Stimulated activated CD4-positive, alpha-beta T cell treated with anti-CD3 and anti-CD28 coated beads, Interleukin-2, amount 100 ng/mL, for 4 hours (primary cell): Measurements from ENCODE around the gene DOCK9.

Experiments used
- DNase-seq: peaks from one replicate; pipeline ENCODE4 v3.0.0-alpha.2; 2020; ENCODE audit warnings: low read depth

The DOCK9 gene

DNA sequence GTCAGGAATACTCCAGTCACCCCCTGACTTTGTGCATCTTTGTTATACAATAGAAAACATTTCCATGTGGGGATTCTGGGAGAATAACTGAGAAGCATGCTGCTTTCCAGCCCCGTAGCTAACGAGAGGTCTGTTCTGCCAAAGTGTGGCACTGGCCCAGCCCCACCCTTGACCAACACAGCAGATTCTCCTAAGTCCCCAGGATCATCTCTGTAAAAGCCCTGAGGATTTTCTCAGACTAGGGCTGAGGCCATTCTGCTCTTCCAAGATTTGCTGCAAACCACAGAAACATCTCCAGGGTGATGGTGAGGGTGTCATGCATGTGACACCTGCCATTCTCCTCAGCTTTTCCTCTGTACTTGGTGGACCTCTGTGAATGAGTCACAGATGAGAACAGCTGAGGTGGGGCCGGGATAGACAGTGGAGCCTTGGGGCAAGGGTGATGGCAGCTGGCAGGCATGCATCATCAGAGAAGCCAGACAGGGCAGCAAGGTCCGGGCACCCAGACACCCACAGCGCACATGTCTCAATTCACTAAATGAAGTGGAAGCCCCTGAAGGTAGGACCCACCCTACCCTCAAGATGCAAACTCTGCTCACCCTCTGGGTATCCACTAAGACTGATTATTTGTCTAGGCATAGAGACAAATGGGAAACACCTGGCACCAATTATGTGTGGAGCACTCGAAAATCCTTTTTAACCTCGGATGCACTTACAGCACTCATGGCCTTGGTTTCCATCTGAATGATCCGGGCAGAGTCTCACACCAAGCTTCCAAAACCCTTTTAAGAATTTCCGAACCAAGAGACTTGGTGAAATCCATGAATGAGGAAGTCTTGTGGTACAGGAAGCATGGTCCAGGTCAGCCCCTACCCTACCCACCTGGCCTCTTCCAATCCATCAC, 20.1 kb upstream of the DOCK9 start:
- DNase-seq: peak; percentile 6

DNA sequence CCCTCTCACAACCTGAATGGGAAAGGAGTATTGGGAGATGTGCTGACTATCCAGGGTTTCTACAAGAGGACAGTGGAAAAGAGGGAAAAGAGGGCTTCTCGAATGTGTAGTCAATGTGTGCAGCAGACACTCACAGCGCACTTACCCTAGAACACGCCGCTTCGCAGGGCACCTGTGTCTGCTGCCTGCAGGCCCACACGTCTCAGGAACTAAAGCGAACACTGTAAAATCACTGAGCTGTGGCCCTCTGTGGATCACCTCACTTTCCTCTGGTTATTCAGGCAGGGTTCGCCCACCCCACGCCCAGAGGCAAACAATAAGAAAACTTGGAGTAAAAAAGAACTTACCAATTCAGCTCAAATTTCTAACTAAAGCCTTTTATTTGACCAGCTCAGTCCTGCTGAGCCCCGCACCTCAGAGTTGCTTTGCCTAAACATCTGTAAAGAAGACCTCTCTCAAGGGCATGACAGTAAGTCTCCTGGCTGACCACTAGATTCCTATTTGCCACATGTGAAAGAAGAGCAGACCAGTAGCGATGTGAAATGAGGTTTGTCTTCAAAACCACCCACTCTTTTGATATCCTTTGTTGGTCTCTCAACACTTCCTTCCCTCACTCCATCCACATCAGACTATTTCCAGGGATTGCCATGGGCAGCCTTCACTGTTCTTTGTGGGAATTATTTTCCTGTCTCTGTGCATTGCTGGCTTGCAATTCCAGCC, 19.3 kb upstream of the DOCK9 start:
- DNase-seq: no peak

DNA sequence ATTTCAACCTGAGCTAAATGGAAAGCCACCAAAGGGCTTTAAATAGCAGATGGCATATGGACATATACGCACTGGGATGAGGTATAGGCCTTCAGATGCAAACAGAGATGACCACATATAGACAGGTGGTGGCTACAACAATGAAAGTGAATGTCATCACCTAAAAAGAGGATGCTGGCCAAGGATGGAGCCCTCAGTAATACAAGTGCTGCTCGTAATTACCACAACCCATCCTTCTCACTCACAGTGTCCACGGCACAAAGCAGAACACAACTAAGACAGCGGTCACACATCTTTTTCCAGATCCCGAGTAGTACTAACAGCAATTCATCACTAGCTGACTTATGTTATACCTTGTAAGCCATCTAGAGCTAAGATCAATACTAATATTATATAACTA, 18.2 kb upstream of the DOCK9 start:
- no peak for DNase-seq

DNA sequence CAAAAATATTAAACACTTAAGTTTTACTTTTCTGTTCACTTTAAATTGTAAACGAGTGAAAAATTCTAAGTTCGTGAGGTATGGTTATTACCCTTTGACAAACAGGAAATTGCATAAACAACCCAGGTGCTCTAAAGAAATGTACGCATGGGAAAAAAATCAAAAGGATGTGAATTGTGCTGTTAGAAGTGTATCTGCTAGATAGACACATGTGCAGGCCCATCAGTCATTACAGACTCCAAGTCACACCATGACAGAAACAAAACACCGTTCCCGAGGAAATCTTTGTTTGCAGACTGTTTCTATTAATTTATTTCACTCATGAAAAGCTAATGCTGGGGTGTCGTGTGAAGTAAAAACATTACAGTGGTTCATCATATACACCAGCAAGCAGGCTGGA, 17.0 kb upstream of the DOCK9 start:
- DNase-seq: no peak

DNA sequence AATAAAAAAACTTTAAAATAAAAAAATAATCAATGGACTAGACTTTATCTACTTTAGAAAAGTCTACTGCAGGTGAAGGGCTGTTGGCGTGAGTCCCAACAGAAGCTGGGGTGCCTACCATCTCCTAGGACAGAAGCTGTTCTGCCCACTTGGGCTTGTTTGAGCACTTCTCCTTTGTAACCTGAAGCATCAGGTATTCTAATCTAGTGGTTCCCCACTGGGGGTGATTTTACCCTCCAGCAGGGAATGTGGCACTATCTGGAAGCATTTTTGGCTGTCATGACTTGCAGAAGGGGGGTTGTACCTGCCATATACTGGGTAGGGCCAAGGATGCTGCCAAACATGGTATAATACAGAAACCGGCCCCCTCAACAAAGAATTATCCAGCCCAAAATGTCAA, 16.2 kb upstream of the DOCK9 start:
- no peak for DNase-seq

GRCh38 chr13:98992355-98992754, 14.5 kb upstream of the DOCK9 start:
- no peak for DNase-seq

DNA sequence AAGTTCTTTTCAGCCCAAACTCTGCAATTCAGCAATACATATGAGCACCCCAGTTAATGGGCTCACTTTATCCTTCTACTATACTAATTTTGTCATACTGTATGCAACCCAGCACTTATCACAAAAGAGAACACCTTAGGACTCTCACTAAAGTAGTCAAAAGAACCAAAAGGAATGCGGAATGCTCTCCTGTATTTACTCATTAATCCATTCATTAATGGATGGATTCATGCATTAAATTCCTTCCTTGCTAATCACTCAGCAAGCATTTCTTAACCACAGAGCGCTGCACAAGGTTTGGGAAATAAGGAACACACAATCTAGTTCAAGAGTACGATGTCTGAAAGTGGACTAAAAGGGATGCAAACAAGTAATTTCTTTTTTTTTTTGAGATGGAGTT, 12.8 kb upstream of the DOCK9 start:
- DNase-seq: no peak

DNA sequence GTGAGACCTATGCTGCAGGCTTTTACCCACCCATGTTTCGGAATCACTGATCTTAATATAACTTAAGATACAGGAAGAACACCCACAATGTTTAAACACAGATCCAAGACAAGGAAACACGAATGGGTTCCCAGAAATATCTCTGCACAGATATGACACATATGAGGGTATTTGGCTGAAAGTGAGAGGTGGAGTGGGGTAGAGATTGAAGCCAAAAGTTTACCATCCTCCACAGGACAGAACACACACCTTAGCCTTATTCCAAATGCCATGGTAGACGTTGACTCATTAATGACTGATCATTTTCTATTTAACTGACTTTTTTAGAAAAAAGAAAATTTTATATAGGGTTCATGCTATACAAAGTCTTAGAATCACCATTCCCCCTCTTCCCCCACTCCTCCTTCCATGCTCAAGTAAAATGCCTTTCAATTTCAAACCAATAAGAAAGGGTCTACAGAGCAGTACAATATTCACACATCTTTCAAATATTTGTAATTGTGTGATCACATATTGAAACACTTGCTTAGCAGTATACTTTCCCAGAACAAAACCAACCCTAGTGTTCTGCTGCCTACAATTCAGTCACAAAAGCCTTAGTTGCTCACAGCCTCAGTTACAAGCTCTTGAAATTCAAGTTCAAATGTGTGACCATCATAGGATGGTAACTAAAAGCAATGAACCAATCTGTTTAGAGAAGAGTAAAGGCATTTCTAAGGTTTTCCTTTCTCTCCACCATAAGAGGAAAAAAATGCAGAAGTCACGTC, 11.8 kb upstream of the DOCK9 start:
- DNase-seq: no peak

GRCh38 chr13:98988780-98989179, 10.9 kb upstream of the DOCK9 start:
- no peak for DNase-seq

DNA sequence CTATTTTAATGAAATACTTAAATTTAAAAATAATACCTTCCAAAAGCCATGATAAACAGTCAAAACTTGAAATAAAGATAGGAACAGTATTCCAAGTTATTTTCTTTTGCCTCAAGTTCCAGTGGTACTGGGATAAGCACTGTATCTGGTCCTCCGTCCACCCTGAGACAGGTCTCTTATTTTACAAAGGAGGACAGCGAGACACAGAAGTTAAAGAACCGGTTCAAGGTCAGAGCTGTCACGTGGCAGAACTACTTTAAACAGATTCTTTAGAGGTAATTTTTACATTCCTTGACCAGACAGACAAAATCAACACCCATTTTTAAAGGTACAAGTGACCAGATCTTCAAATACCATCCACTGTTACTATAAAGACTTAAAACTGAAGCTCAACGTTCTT, 10.4 kb upstream of the DOCK9 start:
- no peak for DNase-seq

GRCh38 chr13:98987275-98987674, 9.4 kb upstream of the DOCK9 start:
- DNase-seq: no peak

DNA sequence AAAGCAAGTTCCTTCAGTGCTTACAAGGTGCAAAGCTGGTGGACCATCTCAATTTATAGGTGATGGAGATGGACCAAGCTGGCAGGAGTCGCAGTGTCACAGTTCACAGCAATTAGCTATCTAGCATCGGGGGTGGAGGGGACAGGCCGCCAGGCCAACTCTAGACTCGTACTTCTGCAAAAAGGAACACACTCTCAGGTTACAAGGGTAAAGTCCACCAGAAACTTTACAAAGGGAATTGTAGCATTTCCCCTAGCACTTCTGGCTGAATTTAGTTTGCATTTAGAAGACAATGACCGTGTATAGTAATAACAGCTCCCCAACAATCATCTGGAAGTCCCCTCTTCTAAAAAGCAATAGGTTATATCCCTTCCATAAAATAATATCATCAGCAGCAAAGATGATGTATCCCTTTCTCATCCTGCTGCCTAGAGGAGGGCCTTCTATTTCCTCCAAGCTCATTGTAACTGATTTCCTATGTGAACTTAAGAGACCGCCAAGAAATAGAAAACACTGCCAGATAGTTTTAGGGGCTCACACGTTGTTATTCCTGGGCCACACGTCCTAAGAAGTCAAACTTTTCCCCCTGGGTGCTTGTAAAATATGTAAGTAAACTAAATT, 8.5 kb upstream of the DOCK9 start:
- no peak for DNase-seq

DNA sequence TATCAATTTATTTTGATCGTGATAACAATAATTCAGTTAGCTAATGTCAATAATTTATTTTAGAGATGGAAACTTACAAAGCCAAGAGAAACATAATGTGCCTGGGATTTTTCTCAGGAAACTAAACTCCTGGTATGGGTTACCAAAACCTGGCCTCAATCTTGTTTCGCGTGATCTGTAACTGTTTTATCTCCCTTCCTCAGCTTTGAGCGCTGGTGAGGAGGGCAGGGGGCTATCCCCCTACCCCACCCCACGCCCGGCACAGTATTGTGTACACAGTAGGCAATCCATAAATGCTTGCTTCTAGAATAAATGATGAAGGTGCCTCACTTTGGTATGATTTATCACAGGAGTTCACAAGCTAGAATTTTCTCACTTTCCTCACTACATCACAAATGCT, 7.7 kb upstream of the DOCK9 start:
- no peak for DNase-seq

- DNase-seq: no peak
These were observed 7.1 kb upstream of the DOCK9 start for GRCh38 chr13:98984983-98985382.

GRCh38 chr13:98984118-98984517, 6.3 kb upstream of the DOCK9 start:
- DNase-seq: no peak

DNA sequence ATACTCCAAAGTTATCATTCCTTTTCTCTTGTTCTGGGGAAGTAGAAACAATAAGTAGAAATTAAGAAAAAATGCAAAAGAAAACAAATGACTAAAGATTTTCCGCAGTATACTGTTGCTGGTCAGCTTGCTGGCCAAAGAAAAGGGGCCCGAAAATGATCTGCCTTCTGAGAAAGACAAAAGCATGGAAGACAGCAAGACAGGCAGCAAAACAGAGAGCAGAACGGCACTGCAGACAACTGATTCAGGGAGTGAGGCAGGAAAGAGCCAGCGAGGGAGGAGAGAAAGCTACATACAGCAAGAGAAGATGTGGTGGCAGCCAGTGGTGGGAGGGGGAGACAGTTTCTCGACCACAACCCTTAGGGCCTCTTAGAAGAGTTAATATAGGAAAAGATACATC, 5.3 kb upstream of the DOCK9 start:
- no peak for DNase-seq

DNA sequence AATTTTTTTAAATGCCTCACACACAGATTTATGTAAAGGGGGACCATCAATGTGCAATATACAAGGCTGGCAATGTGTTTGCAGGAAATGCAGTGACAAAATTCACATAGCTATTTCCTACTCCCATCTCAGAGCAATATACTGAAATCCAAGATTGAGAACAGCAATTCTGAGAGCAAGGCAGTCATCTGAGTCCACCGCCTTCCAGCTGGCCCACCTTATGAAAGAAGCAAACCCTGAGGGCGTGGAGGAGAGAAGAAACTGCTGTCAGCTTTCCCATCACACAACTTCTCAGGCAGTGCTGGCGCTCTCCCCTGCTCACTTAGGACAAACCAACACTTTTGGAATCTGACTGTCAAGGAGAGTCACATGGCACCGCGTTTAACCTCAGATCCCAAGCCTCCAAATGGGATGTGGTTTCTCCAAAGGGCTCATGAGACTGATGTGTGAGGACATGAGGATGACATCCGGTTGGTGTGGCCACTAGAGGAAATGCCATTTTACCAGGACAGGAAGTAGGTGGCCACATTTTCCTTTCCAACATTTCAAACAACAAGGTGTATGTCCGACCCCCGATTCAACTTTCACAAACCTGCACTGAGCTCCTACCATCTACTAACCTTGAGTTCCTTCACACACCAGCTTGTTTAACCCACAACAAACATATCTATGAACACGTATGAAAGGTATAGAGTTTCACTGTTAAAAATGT, 3.7 kb upstream of the DOCK9 start:
- DNase-seq: no peak

GRCh38 chr13:98979012-98979660, 1.3 kb upstream of the DOCK9 start:
- DNase-seq: no peak

DNA sequence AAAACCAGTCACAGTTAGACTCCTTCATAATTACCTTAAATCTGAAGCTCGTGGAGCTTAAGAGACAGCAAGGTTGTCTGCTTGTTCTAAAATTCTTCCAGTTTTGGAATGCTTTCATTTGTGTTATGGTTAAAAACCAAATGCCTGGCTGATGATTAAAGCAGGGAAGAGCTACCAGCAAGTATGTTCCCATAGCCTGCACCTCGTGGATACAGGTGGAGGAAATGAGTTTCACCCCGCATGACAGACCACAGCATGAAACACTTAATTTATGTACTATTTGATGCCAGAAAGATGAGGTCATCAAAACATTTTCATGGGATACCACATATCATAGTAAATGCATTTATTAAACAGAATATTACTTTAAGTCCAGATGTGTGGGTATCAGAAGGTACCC, 416 bp upstream of the DOCK9 start:
- no peak for DNase-seq

DNA sequence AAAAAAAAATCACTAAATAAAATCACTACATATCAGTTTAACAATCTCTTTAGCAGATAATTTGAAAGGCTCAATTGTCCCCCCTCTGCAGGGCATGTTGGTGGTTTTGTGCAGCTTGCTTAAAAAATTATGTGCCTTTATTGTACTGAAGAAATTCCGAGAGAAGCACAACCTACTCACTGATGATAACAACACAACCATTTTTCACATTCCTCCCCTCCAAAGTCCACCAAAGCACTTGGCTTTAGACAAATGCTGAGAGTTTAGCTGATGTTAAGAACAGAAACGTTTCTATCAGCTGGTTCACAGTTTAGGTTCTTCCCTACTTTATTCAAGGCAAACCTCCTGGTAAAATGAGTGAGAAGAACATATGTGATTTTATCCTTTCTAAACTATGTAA, 923 bp downstream of the DOCK9 start:
- DNase-seq: no peak

DNA sequence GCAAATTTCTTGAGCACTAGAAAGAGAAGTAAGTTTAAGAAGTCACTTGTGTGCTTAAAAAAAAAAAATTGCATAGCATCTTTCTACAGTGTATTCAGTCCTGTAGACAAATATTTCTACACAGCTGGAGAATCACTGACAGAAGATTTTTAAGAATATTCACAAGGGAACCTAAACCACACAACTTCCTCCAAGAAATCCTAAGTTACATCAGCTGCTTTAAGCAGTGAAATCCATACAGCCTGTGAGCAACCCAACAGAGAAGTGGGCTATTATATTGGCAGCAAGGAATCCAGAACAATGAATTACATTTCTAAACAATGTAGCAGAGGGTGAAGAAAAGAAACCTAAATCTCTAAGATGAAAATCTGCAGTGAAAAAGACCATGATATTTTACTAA, 1.5 kb downstream of the DOCK9 start:
- no peak for DNase-seq
